Neutrophil (primary cell): ENCODE data around the gene MRFAP1L1.

ENCODE experiments used
- H3K27ac ChIP-seq: fragments of 200-600 bp; sonication (generic); 2 replicates; pipeline ENCODE4 v1.5.1; 2016; ENCODE audit warnings: mild to moderate bottlenecking, moderate library complexity
- H3K27me3 ChIP-seq: fragments of 200-600 bp; sonication (generic); 2 replicates; pipeline ENCODE4 v1.6.0; 2016; ENCODE audit warnings: mild to moderate bottlenecking
- H3K36me3 ChIP-seq: fragments of 200-600 bp; sonication (generic); 2 replicates; pipeline ENCODE4 v1.5.1; 2017
- H3K4me1 ChIP-seq, 2 experiments: fragments of 200-600 bp in 1 of 2; sonication (generic) in 1 of 2; 1 replicate in 1 of 2; 2 replicates in 1 of 2; pipeline versions ENCODE4 v1.5.1 to v1.6.1; 2013 to 2016; ENCODE audit warnings: low read depth in 1 of 2, low read length in 1 of 2, mild to moderate bottlenecking in 1 of 2, moderate library complexity in 1 of 2; ENCODE audit not compliant: control insufficient read depth in 1 of 2, insufficient read depth in 1 of 2
- H3K4me3 ChIP-seq, 2 experiments: fragments of 200-600 bp in 1 of 2; sonication (generic) in 1 of 2; 1 replicate in 1 of 2; 2 replicates in 1 of 2; pipeline ENCODE4 v1.5.1; 2013 to 2016; ENCODE audit warnings: low read depth in 1 of 2, low read length in 1 of 2, mild to moderate bottlenecking in 1 of 2, moderate library complexity in 1 of 2
- H3K9me3 ChIP-seq: fragments of 200-600 bp; sonication (generic); 2 replicates; pipeline ENCODE4 v1.5.1; 2016
- TF ChIP-seq, protein P1 (sequence below): fragments of 200-600 bp; sonication (generic); IDR thresholded peaks from 2 replicates; pipeline ENCODE4 v1.5.1; 2016; ENCODE audit warnings: antibody characterized with exemption

MRFAP1L1 gene

GRCh38 chr4:6753103-6753560 is 43.5 kb upstream of the MRFAP1L1 start:
- Histone ChIP-seq H3K36me3 (no peaks in the 10 kb centered on the region), H3K4me1 (no peaks in the 10 kb centered on the region), H3K27me3 (no peaks in the 10 kb centered on the region), H3K27ac (no peak overlapping the region), H3K9me3 (no peaks in the 10 kb centered on the region), H3K4me3 (no peak overlapping the region)
- TF ChIP-seq, protein P1, sequence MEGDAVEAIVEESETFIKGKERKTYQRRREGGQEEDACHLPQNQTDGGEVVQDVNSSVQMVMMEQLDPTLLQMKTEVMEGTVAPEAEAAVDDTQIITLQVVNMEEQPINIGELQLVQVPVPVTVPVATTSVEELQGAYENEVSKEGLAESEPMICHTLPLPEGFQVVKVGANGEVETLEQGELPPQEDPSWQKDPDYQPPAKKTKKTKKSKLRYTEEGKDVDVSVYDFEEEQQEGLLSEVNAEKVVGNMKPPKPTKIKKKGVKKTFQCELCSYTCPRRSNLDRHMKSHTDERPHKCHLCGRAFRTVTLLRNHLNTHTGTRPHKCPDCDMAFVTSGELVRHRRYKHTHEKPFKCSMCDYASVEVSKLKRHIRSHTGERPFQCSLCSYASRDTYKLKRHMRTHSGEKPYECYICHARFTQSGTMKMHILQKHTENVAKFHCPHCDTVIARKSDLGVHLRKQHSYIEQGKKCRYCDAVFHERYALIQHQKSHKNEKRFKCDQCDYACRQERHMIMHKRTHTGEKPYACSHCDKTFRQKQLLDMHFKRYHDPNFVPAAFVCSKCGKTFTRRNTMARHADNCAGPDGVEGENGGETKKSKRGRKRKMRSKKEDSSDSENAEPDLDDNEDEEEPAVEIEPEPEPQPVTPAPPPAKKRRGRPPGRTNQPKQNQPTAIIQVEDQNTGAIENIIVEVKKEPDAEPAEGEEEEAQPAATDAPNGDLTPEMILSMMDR = no peak

GRCh38 chr4:6752486-6752829 is 42.8 kb upstream of the MRFAP1L1 start:
- TF ChIP-seq, protein P1 = no peak
- no peaks in the 10 kb centered on the region for H3K4me1 ChIP-seq
- no peaks in the 10 kb centered on the region for H3K27me3 ChIP-seq
- H3K9me3 ChIP-seq = no peaks in the 10 kb centered on the region
- no peaks in the 10 kb centered on the region for H3K36me3 ChIP-seq
- no peak overlapping the region for H3K27ac ChIP-seq
- H3K4me3 ChIP-seq = no peak overlapping the region

DNA sequence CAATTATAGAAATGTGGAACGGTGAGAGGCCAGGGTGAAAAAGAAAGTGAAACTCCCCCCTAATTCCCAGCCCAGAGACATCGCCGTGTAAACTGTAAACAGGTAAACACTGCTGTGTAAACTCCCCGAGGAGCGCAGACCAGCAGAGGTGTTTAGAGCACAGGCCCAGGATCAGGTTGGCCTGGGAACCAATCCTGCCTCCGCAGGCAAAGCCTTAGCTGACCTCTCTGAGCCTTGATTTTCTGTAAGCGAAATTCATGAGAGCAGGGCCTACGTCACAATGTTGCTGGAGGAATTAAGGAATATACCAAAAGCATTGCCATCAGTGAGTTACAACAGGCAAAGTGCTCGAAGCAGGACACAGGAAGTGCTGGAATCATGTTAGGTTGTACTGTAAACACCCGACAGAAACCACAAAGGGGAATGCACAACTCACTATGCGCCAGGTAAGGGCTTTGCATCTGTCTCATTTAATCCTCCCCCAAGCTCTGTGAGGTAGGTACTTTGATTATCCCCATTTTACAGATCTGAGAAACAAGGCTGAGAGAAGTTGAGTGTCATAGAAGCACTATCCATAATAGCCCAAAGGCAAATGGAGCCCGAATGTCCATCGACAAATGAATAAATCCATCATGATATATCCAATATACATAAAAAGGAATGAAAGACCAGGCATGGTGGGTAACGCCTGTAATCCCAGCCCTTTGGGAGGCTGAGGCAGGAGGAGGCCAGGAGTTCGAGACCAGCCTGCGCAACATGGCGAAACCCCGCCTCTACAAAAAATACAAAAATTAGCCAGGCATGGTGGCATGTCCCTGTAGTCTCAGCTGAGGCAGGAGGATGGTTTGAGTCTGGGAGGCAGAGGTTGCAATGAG is 42.2 kb upstream of the MRFAP1L1 start:
- Histone ChIP-seq H3K27me3 (no peaks in the 10 kb centered on the region), H3K27ac (no peak overlapping the region), H3K9me3 (no peaks in the 10 kb centered on the region), H3K36me3 (no peaks in the 10 kb centered on the region), H3K4me3 (no peak overlapping the region), H3K4me1 (no peaks in the 10 kb centered on the region)
- TF ChIP-seq, protein P1 = no peak

DNA sequence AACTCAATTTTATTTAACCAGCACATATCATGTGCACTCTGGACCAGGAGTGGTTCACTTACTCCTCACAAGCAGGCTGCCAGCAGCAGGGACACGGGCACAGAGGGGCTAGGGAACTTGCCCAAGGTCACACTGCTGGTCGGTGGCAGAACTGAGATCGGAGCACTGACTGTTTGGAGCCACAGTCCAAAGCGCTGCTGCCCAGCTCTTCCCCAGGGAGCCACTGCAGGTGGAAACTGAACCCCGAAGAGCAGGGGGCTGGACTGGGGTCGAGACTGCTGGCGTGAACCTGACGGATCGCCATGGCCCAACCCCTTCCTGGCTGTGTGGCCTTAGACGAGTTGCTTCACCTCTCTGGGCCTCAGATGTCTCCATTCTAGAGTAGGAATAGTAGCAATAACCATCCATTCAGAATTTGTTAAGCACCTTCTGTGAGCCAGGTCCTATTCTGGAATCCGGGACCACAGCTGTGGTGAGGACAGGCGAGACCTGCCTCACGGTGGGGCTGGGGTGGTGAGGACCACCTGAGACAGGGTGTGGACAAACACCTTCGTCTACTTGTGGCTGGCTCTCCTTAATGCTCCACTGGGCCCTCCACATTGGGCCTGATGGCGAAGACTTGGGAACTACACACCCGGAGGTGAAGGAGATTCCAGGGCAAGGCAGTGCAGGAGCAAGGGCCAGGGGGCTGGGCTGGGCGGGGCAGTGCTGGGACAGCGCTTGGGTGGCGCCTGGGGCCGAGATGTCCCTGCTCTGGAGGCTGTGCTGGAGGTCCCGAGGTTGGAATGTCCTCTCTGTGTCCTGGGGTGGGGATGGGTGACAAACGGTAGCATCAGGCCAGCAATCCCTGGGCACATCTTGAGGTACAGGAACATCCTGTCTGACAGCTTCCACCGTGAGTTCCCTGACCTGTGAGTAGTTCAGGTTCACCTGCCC is 40.9 kb upstream of the MRFAP1L1 start:
- Histone ChIP-seq H3K27me3 (no peaks in the 10 kb centered on the region), H3K4me1 (no peaks in the 10 kb centered on the region), H3K4me3 (no peak overlapping the region), H3K9me3 (no peaks in the 10 kb centered on the region), H3K36me3 (no peaks in the 10 kb centered on the region), H3K27ac (no peak overlapping the region)
- TF ChIP-seq, protein P1 = no peak

DNA sequence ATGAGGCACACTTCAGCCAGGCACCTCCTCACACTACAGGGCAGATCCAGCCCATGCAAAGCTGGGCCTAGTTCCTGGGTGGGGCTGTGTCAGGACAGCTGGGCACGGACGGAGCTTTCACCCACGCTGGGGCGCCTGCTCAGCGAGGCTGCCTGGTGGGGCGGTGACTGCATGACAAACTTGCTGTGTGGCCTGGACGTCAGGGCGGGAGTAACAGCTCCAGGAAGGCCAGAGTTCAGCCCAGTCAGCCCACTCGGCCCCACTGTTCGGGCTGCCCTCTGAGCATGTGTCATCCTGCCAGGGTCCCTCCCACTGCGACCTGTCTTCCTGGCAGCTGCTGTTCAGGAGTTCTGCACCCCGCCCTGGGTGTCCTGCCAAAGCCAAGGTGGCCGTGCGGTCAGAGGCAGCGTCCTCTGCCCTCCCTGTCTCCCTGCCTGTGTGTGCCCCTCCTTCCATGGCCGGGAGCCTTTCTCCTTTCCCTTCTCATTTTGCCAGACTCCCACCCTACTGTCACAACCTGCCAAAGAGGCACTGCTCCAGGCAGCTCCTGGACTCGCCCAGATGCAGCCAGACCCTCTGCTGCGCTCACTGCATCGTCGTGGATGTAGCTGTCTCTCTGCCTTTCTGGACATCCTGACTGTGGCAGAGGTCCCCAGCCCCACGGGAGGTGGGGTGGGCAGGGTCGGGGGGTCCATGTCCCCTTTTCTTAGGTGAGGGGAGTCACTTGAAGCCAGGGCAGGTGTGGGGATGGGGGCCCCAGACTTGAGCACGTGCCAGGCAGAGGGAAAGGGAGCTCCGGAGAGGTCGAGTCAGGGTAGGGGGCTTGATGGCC is 39.9 kb upstream of the MRFAP1L1 start:
- H3K27ac ChIP-seq = no peak overlapping the region
- no peaks in the 10 kb centered on the region for H3K27me3 ChIP-seq
- TF ChIP-seq, protein P1 = no peak
- no peaks in the 10 kb centered on the region for H3K9me3 ChIP-seq
- no peak overlapping the region for H3K4me3 ChIP-seq
- no peaks in the 10 kb centered on the region for H3K4me1 ChIP-seq
- H3K36me3 ChIP-seq = no peaks in the 10 kb centered on the region
